Transverse colon (tissue), 4 donors: Measurements from ENCODE around the gene ASB10. TPM values are rescaled to one million over a fixed set of nuclear protein-coding genes. Genes with fewer than 3 reads are reported as not detected.

Experiments used
- DNase-seq: peaks from one replicate; pipeline ENCODE4 v3.0.0-alpha.2; 2019
- H3K27ac ChIP-seq, 4 donors: fragments of 200-600 bp; sonication (generic); 2 replicates each; pipeline ENCODE4 v1.5.1; 2016 to 2018; ENCODE audit warnings: inconsistent platforms in 4 of 4
- H3K27me3 ChIP-seq: fragments of 200-600 bp; sonication (generic); 2 replicates; pipeline ENCODE4 v1.5.1; 2017; ENCODE audit warnings: inconsistent platforms
- H3K36me3 ChIP-seq, 4 donors: fragments of 200-600 bp; sonication (generic); 2 replicates each; pipeline ENCODE4 v1.5.1; 2017 to 2019; ENCODE audit warnings: inconsistent platforms in 4 of 4
- H3K4me1 ChIP-seq, 4 donors: fragments of 200-600 bp; sonication (generic); 2 replicates each; pipeline ENCODE4 v1.5.1; 2017 to 2020; ENCODE audit warnings: inconsistent platforms in 4 of 4
- H3K4me3 ChIP-seq, 4 donors: fragments of 200-600 bp; sonication (generic); 1 replicate in 1 of 4; 2 replicates in 3 of 4; pipeline versions ENCODE4 v1.5.1 to v1.6.1; 2017 to 2019; ENCODE audit warnings: inconsistent platforms in 4 of 4
- H3K9me3 ChIP-seq, 2 donors: fragments of 200-600 bp; sonication (generic); 2 replicates each; pipeline ENCODE4 v1.5.1; 2017 to 2019; ENCODE audit warnings: inconsistent platforms in 2 of 2
- EP300 ChIP-seq: sonication (generic); formaldehyde crosslinking; IDR thresholded peaks from one replicate; pipeline ENCODE4 v1.6.1; 2017; ENCODE audit warnings: antibody characterized with exemption, low read depth
- POLR2A ChIP-seq: fragments of 450-650 bp; IDR thresholded peaks from one replicate; pipeline ENCODE4 v1.6.1; 2016; ENCODE audit warnings: antibody characterized with exemption, mild to moderate bottlenecking, moderate library complexity
- POLR2AphosphoS5 ChIP-seq, 3 donors: sonication (generic); formaldehyde crosslinking; IDR thresholded peaks; one replicate each; pipeline ENCODE4 v1.6.1; 2016; ENCODE audit warnings: antibody characterized with exemption in 3 of 3
- WGBS, 2 donors: methylation state at CpG; one replicate each; pipeline ENCODE4 v1.1.5; 2018; ENCODE audit warnings: low coverage in 1 of 2; 5-methylcytosine and 5-hydroxymethylcytosine counted together
- in situ Hi-C, 4 donors: fragments of 200-750 bp; cut with MboI; loops; one replicate each; pipeline versions ENCODE4 v1.15.0 to v1.15.1; 2017; ENCODE audit warnings: low sequenced_read_pairs in 3 of 4, low pct_ligation_motif_present in 1 of 4, low pct_unique_long_range_greater_than_20kb in 1 of 4
- intact Hi-C: fragments of 100-400 bp; cut with DNase I; formaldehyde crosslinking; loops from one replicate; pipeline ENCODE4 v1.15.1; 2023; ENCODE audit warnings: low total_unique reads
- total RNA-seq, 4 donors: library from RNA; depleted of rRNA; stranded (reverse); fragments of >200 nt; gene quantifications; one replicate each; pipeline ENCODE4 v1.1.0, GENCODE V29; 2016
- TF ChIP-seq, protein P1 (sequence below), 5 experiments: fragments of 200-600 bp in 3 of 5; fragments of 450-650 bp in 2 of 5; sonication (generic) in 3 of 5; IDR thresholded peaks; 1 replicate in 2 of 5; 2 replicates in 3 of 5; pipeline ENCODE4 v1.5.1; 2016 to 2017; ENCODE audit warnings: antibody characterized with exemption in 5 of 5, inconsistent platforms in 3 of 5, mild to moderate bottlenecking in 2 of 5, moderate library complexity in 1 of 5

Gene ASB10
- total RNA-seq, 4 donors from 2014 or later: not detected

DNA sequence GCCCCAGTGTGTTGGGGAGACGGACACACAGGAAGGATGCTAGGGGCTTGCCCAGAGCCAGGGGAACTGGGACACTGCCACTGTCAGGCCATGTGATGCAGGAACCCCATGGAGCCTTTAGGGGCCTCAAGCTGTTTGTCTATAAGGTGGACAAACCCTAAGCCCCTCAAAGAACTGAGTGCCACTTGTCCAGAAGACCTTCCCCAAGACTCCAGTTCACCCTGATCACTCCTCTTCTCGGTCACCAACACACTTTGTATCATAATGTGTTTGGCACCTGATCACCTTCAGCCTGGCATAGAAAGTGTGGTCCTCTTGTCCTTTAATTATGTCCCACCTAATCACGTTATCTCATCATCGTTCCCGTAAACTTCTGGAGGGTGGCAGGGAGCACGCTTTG lies 22.5 kb upstream of the ASB10 start:
- 80 to 87% methylated on average over 1 to 6 of the region's 6 CpGs for WGBS, 2 donors
- intact Hi-C loops: no loop called here
- H3K9me3 ChIP-seq: no peaks in the 10 kb centered on the region
- H3K36me3 ChIP-seq: peaks cover 0 to 9% (median under 1%) of the 10 kb centered on the region in 4 donors
- no peak overlapping the region for H3K27ac ChIP-seq
- no peak overlapping the region for H3K4me3 ChIP-seq
- in situ Hi-C loops: no loop called here
- no peak for TF ChIP-seq POLR2A
- no peak for TF ChIP-seq POLR2AphosphoS5 (IDR thresholded peaks at IDR 0.05)
- TF ChIP-seq, protein P1, sequence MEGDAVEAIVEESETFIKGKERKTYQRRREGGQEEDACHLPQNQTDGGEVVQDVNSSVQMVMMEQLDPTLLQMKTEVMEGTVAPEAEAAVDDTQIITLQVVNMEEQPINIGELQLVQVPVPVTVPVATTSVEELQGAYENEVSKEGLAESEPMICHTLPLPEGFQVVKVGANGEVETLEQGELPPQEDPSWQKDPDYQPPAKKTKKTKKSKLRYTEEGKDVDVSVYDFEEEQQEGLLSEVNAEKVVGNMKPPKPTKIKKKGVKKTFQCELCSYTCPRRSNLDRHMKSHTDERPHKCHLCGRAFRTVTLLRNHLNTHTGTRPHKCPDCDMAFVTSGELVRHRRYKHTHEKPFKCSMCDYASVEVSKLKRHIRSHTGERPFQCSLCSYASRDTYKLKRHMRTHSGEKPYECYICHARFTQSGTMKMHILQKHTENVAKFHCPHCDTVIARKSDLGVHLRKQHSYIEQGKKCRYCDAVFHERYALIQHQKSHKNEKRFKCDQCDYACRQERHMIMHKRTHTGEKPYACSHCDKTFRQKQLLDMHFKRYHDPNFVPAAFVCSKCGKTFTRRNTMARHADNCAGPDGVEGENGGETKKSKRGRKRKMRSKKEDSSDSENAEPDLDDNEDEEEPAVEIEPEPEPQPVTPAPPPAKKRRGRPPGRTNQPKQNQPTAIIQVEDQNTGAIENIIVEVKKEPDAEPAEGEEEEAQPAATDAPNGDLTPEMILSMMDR (IDR thresholded peaks at IDR 0.05): no peak
- TF ChIP-seq EP300: no peak
- DNase-seq: no peak
- no peaks in the 10 kb centered on the region for H3K4me1 ChIP-seq
- H3K27me3 ChIP-seq: peaks cover 17% of the 10 kb centered on the region

DNA sequence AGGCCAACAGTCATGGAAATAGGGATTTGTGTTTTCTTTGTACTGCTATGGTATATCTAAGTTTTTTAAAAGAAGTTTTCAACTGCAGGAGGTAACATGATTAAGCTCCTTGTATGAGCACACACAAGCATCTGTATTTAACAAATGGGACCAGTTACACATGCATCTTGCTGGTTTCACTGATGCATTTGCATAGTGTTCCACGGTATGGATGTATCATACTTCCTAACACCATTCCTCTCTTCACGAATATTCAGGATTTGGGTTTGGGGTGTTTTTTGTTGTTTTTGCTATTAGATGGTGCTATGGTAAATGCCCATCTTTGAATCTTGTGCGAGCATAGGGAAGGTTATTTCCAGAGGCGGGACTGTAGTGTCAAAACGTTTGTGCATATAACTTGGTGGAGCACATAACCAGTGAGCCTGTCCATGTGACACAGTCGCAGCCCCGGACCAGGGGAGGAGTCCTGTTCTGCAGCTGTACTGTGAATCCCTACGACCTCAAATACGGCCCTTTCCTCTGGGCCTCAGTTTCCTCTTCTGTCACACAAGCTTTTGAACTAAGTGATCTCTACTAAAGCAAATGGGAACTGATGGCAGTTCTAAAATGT lies 21.3 kb upstream of the ASB10 start:
- Histone ChIP-seq H3K27me3 (peaks cover 28% of the 10 kb centered on the region), H3K27ac (no peak overlapping the region), H3K36me3 (no peaks in the 10 kb centered on the region), H3K4me3 (no peak overlapping the region), H3K9me3 (no peaks in the 10 kb centered on the region), H3K4me1 (no peaks in the 10 kb centered on the region)
- 43 to 68% methylated on average over 4 to 9 of the region's 9 CpGs for WGBS, 2 donors
- in situ Hi-C loops: no loop called here
- intact Hi-C loops: no loop called here
- no peak for DNase-seq
- no peak for TF ChIP-seq POLR2A
- TF ChIP-seq EP300: no peak
- TF ChIP-seq, protein P1 (IDR thresholded peaks at IDR 0.05): no peak
- TF ChIP-seq POLR2AphosphoS5 (IDR thresholded peaks at IDR 0.05): no peak

DNA sequence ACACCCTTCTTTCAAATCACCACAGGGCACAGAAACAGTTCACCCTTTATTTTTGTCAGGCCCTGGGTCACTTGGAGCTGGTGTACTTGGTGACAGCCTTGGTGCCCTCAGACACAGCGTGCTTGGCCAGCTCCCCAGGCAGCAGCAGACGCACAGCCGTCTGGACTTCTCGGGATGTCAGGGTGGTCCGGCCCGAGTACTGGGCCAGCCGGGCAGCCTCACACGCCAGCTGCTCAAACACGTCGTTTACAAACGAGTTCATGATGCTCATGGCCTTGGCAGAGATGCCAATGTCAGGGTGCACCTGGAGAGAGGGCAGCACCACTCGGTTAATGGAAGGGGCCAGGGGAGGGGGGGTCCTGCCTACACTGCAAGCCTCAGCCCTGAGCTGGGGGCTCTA lies 20.8 kb upstream of the ASB10 start:
- in situ Hi-C loops (no loop called here), intact Hi-C loops (no loop called here)
- Histone ChIP-seq H3K4me1 (no peaks in the 10 kb centered on the region), H3K9me3 (no peaks in the 10 kb centered on the region), H3K4me3 (no peak overlapping the region), H3K27ac (no peak overlapping the region), H3K27me3 (peaks cover 30% of the 10 kb centered on the region), H3K36me3 (no peaks in the 10 kb centered on the region)
- TF ChIP-seq EP300 (no peak), POLR2A (no peak), POLR2AphosphoS5 (IDR thresholded peaks at IDR 0.05) (no peak)
- TF ChIP-seq, protein P1 (IDR thresholded peaks at IDR 0.05): no peak
- no peak for DNase-seq
- 48% methylated on average over 12 of the region's 12 CpGs; no CpG with 5 or more reads in 1 of the 2 donors for WGBS, 2 donors

DNA sequence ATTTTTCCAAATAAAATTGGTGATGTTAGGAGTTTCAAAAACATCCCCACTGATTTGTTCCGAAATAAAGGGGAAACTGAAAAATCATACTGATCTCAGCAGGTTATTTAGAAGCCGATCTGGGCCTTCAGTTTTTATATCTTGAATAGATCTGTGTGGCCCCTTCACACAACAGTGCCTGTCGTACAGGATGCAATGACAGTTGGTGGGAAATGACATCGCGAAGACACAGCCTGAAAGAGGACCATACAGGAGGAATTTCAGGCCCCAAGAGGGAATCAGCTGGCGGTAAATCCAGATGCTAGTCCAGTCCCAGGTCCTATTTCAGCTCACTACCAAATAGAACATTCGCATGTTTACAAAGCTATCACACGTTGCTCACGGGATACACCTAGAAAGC lies 20.3 kb upstream of the ASB10 start:
- Histone ChIP-seq H3K4me3 (no peak overlapping the region), H3K36me3 (no peaks in the 10 kb centered on the region), H3K9me3 (no peaks in the 10 kb centered on the region), H3K27ac (no peak overlapping the region), H3K4me1 (no peaks in the 10 kb centered on the region), H3K27me3 (peaks cover 30% of the 10 kb centered on the region)
- WGBS, 2 donors: 58 to 64% methylated on average over 4 to 9 of the region's 9 CpGs
- TF ChIP-seq EP300: no peak
- TF ChIP-seq POLR2A: no peak
- TF ChIP-seq, protein P1 (IDR thresholded peaks at IDR 0.05): no peak
- no peak for TF ChIP-seq POLR2AphosphoS5 (IDR thresholded peaks at IDR 0.05)
- DNase-seq: no peak
- in situ Hi-C loops (no loop called here), intact Hi-C loops (no loop called here)
